Measurements from ENCODE around the gene DCN.
A peak's percentile ranks its signal among the peaks of the same experiment; 100 is the strongest.

The DCN gene

DNA sequence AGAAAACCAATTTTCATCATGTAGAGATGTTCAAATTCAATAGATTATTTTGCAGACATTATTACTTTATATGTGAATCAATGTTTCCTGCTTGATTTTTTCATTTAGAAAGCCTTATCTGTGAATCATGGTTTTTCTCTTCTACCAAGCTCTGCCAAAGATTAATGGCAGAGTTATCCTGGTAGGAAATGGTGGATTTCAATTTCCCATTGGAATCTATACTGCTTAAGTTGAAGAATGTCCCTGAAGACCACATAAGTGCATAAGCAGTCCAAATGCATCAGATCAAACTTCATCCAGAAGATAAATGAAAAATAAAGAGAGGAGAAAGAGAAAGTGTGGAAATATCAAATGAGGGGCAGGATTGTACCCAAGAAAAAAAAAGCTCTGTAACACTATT is 76.3 kb downstream of the DCN start:
- DNase-seq (ENCODE audit: extremely low spot score, insufficient read length, low read depth) (no peak), FAIRE-seq (no peak)

DNA sequence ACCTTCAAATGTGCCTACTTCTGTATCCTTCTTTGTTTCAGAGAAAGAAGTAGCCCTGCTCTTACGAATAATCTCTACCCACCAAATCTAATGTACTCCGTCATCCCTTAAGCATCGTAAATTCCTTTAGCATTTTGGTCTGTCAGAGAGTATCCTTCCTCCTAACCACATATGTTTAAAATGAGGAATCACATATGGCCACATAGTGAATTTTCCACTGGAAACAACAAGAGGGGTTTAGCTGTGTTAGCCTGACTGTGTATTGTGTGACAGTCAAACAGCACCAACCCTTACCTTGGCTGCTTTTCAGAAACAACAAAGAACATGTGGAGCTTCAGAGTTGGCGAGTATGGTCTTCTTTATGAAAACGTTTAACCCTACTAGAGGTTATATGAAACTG is 76.8 kb downstream of the DCN start:
- DNase-seq (ENCODE audit: extremely low spot score, insufficient read length, low read depth) (no peak), FAIRE-seq (no peak)

DNA sequence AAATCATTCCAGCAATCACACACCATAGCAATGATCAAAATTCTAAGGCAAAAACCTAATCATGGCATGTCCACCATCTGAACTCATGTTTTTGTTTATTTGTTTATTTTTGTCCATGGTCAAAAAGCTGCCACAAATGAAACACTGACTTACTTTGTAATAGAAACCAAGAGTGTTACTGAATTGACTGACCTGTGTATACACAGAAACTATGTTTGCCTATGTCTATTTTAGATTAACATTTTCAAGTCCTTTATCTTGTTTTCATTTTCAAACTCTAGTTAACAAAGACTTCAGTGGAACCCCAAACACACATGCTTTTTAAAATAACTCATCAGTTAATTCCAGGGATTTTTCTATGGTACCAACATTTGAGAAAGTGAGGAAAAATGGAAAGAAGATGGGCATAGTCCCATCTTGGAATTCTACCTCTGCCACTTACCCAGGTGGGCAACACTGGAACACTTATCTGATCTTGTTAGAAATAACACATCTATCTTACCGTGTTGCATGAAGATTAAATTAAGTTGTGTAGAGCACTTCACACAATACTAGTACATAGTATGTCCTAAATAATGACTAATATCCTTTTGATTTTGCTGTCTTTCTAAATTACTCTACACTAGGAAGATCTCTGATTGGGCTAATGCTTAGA is 77.7 kb downstream of the DCN start:
- DNase-seq (ENCODE audit: extremely low spot score, insufficient read length, low read depth): no peak
- peak; percentile 31 for FAIRE-seq

DNA sequence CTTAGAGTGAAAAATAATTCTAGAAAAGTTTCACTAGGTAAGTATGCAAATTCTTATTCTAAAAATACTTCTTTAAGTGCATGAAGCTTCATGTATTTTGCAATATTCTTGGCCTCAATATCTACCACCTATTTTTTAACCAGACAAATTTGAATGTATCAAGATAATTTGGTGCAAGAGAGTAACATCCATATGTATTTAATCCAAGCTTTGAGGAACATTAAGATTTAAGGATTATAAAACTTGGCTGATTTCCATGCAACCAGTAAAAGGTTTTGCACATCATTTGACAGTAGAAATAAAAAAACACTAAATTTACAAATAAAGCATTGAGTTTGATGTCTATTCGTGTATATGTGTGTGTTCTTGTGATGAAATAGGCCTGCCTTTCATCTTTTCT is 79.0 kb downstream of the DCN start:
- FAIRE-seq (no peak), DNase-seq (ENCODE audit: extremely low spot score, insufficient read length, low read depth) (no peak)

DNA sequence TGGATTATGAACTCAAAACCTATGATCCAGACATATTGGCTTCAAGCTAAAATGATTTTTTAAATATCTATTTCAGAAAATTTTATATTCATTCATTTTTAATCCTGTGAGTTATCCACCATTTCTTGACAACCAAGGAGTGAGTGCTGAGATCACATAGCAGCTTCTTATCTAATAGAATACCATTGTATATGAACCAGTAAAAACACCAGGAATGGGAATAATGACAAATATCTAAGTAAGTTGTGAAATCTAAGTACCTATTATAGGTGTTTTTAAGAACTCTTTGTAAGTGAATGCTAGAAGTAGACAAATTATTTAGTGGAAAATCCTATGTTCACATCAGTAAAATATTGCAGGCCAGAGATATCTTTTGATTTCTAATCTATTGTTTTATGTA is 79.5 kb downstream of the DCN start:
- FAIRE-seq (no peak), DNase-seq (ENCODE audit: extremely low spot score, insufficient read length, low read depth) (no peak)

DNA sequence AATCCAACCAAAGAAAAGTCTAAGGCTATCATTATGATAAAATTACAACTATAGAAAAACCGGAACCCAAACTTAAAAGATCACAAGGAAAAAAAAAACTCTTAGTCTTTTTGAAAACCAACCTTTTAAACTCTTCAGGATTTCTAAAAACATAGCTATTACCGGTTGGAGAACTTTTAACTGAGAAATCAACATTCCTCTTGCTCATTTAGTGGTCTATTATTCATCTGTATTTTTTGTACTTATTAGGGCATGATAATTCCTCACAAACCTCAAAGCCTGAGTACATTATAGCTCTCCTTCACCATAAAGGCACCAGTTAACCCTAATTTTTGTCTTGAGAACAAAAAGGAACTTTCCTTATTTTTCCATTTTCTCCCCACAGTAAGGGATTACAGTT is 81.7 kb downstream of the DCN start:
- DNase-seq (ENCODE audit: extremely low spot score, insufficient read length, low read depth): no peak
- FAIRE-seq: no peak

DNA sequence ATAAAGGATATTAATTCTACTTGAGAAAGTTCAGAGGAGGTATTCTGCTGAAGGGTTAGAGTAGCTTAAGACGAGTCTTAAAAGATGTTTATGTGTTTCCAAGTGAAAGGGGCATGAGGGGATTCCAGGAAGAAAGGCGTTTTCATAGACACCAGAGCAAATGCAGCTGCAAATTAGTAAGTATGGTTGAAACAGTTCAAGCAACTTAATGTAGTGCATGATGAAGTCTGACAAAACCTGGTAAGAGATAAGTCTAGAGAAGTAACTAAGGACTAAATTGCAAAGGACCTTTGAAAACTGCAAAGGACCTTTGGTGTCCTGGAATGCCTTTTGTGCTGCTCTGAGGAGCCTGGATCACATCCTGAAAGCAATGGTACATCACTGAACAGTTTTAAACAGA is 82.8 kb downstream of the DCN start:
- FAIRE-seq: no peak

DNA sequence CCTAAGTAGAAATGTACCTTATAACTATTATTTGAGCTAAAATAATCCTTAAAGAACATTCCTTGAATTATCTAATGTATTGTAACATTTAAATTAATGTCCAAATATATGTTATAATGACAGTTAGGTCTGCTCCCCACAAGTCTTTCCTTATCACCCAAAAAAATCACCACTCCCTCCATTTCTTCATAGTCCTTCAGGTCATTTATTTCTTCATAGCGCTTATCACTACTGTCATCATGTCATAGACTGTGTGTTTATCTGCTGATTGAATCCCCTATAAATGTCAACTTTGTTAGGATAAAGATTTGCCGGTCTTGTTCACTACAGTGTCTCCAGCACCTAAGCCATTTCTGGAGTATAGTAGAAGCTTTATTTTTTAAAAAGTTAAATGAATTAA is 83.3 kb downstream of the DCN start:
- no peak for DNase-seq (ENCODE audit: extremely low spot score, insufficient read length, low read depth)
- FAIRE-seq: no peak

More for the DNA sequence above, 82.8 kb downstream of the DCN start:
- no peak for DNase-seq (ENCODE audit: extremely low spot score, insufficient read length, low read depth)

DNA sequence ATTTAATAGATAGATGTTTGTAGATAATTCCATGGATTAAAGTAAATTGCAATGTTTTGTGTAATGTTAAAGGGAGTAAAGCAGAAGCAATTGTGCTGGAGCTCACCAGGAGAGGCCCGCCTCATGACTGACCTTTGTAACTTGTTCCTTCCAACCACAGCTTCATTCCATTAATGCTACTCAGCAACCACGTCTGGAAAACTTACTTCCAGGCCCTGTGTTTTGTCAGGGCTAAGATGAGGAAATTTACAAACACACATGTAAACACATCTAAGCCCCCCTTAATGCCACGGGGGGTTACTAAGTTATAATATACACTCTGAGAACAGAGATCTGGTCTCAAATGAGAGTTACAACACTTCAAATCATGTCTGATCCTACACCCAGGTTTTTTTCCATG is 83.7 kb downstream of the DCN start:
- DNase-seq (ENCODE audit: extremely low spot score, insufficient read length, low read depth): no peak

DNA sequence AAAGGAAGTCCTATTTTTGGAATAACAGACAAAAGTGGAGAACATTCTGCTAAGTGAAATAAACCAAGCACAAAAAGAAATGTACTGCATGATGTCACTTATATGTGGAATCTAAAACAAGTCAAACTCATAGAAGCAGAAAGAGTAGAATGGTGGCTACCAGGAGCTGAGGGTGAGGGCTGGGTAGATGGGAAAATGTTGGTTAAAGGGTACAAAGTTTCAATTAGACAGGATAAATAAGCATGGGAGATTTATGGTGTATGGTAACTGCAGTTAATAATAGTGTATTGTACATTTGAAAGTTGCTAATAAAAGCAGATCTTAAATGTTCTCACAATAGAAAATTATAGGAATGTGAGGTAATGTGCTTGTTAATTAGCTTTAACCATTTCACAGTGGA is 84.2 kb downstream of the DCN start:
- DNase-seq (ENCODE audit: extremely low spot score, insufficient read length, low read depth) (no peak), FAIRE-seq (no peak)

More for the DNA sequence above, 83.7 kb downstream of the DCN start:
- no peak for FAIRE-seq

DNA sequence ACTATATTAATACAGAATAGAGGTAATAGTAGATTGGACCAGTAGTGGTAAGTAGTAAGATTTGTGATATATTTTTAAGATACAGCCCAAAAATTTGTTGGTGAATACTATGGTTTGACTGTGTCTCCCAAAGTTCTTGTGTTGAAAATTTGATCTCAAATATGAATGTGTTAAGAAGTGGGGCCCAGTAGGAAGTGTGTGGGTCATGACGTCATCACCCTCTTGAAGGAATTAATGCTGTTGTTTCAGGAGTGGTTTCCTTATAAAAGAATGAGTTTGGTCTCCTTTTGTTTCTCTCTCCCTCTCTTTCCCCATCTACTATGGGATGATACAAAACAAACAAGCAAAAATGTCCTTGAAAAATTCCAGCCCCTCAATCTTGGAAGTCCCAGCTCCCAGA is 87.7 kb downstream of the DCN start:
- no peak for FAIRE-seq
- no peak for DNase-seq (ENCODE audit: extremely low spot score, insufficient read length, low read depth)

DNA sequence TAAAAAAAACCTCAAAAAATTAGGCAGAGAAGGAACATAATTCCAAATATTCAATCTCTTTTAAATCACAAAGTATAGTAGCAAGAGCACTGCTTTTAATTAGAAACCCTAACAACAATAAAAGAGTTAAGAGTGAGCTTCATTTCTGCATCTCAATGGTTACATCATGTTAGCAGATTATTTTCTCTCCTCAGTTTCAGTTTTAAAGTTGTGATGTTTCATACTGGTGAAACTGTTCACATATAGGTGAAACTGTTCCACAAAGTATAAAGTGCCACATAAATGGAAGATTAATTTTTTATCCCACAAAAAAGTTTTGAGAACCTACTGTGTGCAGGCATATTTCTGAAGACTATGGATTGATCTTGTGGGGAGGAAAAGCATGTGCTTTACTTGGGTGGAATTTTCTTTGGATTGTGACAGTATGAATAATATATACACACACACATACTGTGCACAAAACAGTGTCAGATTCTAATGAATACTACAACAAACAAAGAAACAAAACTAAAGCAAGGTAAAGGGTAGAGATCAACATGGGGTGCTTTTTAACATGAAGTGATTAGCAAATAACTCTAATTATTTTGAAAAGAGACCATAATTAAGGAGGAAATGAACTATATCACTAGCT is 88.5 kb downstream of the DCN start:
- DNase-seq (ENCODE audit: extremely low spot score, insufficient read length, low read depth) (no peak), FAIRE-seq (no peak)

DNA sequence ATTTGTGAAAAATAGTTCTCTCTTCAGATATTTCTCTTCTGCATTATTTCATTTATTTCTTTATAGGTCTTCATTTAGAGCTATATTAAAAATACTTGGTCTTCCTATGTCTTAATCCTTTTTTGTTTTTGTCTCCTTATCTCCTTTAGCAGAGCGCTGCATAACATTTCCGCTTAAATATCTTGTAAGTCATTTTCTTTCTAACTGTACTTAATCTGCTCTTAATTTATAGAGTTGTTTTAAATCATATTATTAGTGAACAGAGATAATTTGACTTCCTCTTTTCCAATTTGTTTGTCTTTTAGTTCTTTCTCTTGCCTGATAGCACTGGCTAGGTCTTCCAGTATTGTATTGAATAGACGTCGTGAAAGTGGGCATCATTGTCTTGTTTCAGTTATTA is 89.3 kb downstream of the DCN start:
- FAIRE-seq (no peak), DNase-seq (ENCODE audit: extremely low spot score, insufficient read length, low read depth) (no peak)

DNA sequence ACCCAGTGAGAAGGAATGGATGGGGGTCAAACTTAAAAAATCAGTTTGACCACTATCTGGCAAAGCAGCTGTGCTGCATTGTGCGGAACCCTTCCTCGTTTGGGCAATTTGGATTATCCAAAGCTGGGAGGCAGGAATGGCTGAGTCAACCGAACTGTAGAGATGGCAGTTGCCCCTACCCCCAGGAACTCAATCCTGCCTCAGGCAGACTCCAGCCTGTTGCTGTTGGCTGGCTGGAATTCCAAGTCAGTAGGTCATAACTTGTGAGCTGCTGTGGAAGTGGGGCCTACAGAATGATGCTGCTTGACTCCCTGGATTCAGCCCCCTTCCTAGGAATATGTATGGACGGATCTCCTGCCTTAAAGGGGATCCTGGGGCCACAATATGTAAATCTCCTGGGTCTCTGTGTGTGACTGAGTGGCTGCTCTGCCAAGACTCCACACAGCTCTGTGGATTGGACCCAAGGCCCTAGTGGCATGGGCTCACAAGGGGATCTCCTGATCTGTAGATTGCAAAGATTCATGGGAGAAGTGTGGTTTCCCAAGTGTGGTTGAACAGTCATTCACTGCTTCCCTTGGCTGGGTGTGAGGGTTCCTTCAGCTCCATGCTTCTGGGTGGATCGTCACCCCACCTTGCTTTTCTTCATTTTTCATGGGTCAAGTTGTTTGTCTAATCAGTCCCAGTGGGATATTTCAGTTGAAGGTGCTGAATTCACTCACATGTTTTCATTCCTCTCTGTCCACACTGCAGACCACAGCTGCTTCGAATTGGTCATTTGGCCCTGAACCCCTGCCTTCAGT is 90.5 kb downstream of the DCN start:
- no peak for FAIRE-seq
- no peak for DNase-seq (ENCODE audit: extremely low spot score, insufficient read length, low read depth)

All from GM18507 (cell line).